Gastroesophageal sphincter (tissue), 4 donors: ENCODE measurements around the gene LONP2. TPM values are rescaled to one million over a fixed set of nuclear protein-coding genes. Genes with fewer than 3 reads are reported as not detected.

Experiments
- ATAC-seq: fragments of 150-250 bp; one replicate; pipeline ENCODE4 v1.9.1; 2016; ENCODE audit warnings: mild to moderate bottlenecking, moderate library complexity
- H3K27ac ChIP-seq, 4 donors: fragments of 200-600 bp; sonication (generic) in 3 of 4; 1 replicate in 3 of 4; 2 replicates in 1 of 4; pipeline ENCODE4 v1.5.1; 2016 to 2019
- H3K27me3 ChIP-seq: fragments of 200-600 bp; sonication (generic); one replicate; pipeline ENCODE4 v1.5.1; 2019
- H3K36me3 ChIP-seq, 2 donors: fragments of 200-600 bp; sonication (generic); one replicate each; pipeline ENCODE4 v1.5.1; 2019; ENCODE audit warnings: control low read depth in 1 of 2
- H3K4me1 ChIP-seq, 3 donors: fragments of 200-600 bp; sonication (generic); 1 replicate in 2 of 3; 2 replicates in 1 of 3; pipeline ENCODE4 v1.5.1; 2016 to 2019; ENCODE audit warnings: control low read depth in 2 of 3
- H3K4me3 ChIP-seq, 2 donors: fragments of 200-600 bp; sonication (generic); one replicate each; pipeline ENCODE4 v1.5.1; 2019; ENCODE audit warnings: mild to moderate bottlenecking in 1 of 2, moderate library complexity in 1 of 2
- H3K9me3 ChIP-seq, 3 donors: fragments of 200-600 bp; sonication (generic); one replicate each; pipeline ENCODE4 v1.5.1; 2017 to 2019; ENCODE audit warnings: control low read depth in 2 of 3
- CTCF ChIP-seq, 4 experiments: fragments of 200-600 bp in 2 of 4; fragments of 450-650 bp in 2 of 4; sonication (generic) in 1 of 4; IDR thresholded peaks; one replicate each; pipeline ENCODE4 v1.5.1; 2017 to 2019; ENCODE audit warnings: antibody characterized with exemption in 4 of 4, mild to moderate bottlenecking in 2 of 4, moderate library complexity in 2 of 4
- EP300 ChIP-seq: sonication (generic); formaldehyde crosslinking; IDR thresholded peaks from one replicate; pipeline ENCODE4 v1.6.1; 2017; ENCODE audit warnings: antibody characterized with exemption, mild to moderate bottlenecking
- POLR2A ChIP-seq, 2 donors: fragments of 450-650 bp; IDR thresholded peaks; one replicate each; pipeline ENCODE4 v1.6.1; 2017; ENCODE audit warnings: antibody characterized with exemption in 2 of 2, mild to moderate bottlenecking in 2 of 2, moderate library complexity in 1 of 2
- POLR2AphosphoS5 ChIP-seq: sonication (generic); formaldehyde crosslinking; IDR thresholded peaks from one replicate; pipeline ENCODE4 v1.6.1; 2017; ENCODE audit warnings: antibody characterized with exemption
- WGBS, 2 donors: methylation state at CpG; one replicate each; pipeline ENCODE4 v1.1.5; 2018; ENCODE audit warnings: low coverage in 1 of 2; 5-methylcytosine and 5-hydroxymethylcytosine counted together
- total RNA-seq, 4 donors: library from RNA; depleted of rRNA; stranded (reverse); fragments of >200 nt; gene quantifications; one replicate each; pipeline ENCODE4 v1.1.0, GENCODE V29; 2016

LONP2 gene
- total RNA-seq, 4 donors from 2014 or later = 61.5 to 83.7 (median 72.3) TPM

- ATAC-seq = no peak
- H3K4me1 ChIP-seq = peaks cover 0 to 5% (median 0%) of the 10 kb centered on the region in 3 donors
- TF ChIP-seq POLR2A (IDR thresholded peaks at IDR 0.05) (no peak), EP300 (no peak), CTCF (IDR thresholded peaks at IDR 0.05) (no peak), POLR2AphosphoS5 (no peak)
- 65 to 91% methylated on average over 4 of the region's 4 CpGs for WGBS, 2 donors
- H3K4me3 ChIP-seq = no peak overlapping the region
- H3K27ac ChIP-seq = no peak overlapping the region
- H3K9me3 ChIP-seq = peaks cover 0 to 8% (median 0%) of the 10 kb centered on the region in 3 donors
- peaks cover 0 to 79% of the 10 kb centered on the region in 2 donors for H3K36me3 ChIP-seq
- H3K27me3 ChIP-seq = no peaks in the 10 kb centered on the region
These were observed 47.7 kb downstream of the LONP2 start for GRCh38 chr16:48291754-48292153.

- no peak overlapping the region for H3K27ac ChIP-seq
- peaks cover 0 to 79% of the 10 kb centered on the region in 2 donors for H3K36me3 ChIP-seq
- peaks cover 0 to 5% (median 0%) of the 10 kb centered on the region in 3 donors for H3K4me1 ChIP-seq
- TF ChIP-seq CTCF (IDR thresholded peaks at IDR 0.05) = no peak
- no peak for TF ChIP-seq POLR2AphosphoS5
- TF ChIP-seq EP300 = no peak
- no peak for TF ChIP-seq POLR2A (IDR thresholded peaks at IDR 0.05)
- H3K9me3 ChIP-seq = peaks cover 0 to under 1% (median 0%) of the 10 kb centered on the region in 3 donors
- H3K4me3 ChIP-seq = no peak overlapping the region
- no peak for ATAC-seq
- no peaks in the 10 kb centered on the region for H3K27me3 ChIP-seq
- WGBS, 2 donors = 73 to 81% methylated on average over 2 of the region's 2 CpGs
These were observed 48.4 kb downstream of the LONP2 start for GRCh38 chr16:48292452-48292851.

- no peak overlapping the region for H3K4me3 ChIP-seq
- ATAC-seq = no peak
- peaks cover 0 to 79% of the 10 kb centered on the region in 2 donors for H3K36me3 ChIP-seq
- TF ChIP-seq EP300 (no peak), CTCF (IDR thresholded peaks at IDR 0.05) (no peak), POLR2AphosphoS5 (no peak), POLR2A (IDR thresholded peaks at IDR 0.05) (no peak)
- H3K4me1 ChIP-seq = peaks cover 0 to 5% (median 0%) of the 10 kb centered on the region in 3 donors
- H3K9me3 ChIP-seq = no peaks in the 10 kb centered on the region
- no peaks in the 10 kb centered on the region for H3K27me3 ChIP-seq
- no peak overlapping the region for H3K27ac ChIP-seq
- WGBS, 2 donors = 89 to 90% methylated on average over 1 of the region's 1 CpG
These were observed 50.6 kb downstream of the LONP2 start for GRCh38 chr16:48294724-48295123.

- no peak overlapping the region for H3K27ac ChIP-seq
- peaks cover 2 to 81% of the 10 kb centered on the region in 2 donors for H3K36me3 ChIP-seq
- peaks cover 0 to 5% (median 0%) of the 10 kb centered on the region in 3 donors for H3K4me1 ChIP-seq
- no peak overlapping the region for H3K4me3 ChIP-seq
- TF ChIP-seq POLR2AphosphoS5 (no peak), EP300 (no peak), CTCF (IDR thresholded peaks at IDR 0.05) (no peak), POLR2A (IDR thresholded peaks at IDR 0.05) (no peak)
- no peaks in the 10 kb centered on the region for H3K9me3 ChIP-seq
- no peak for ATAC-seq
- WGBS, 2 donors = 92 to 100% methylated on average over 1 of the region's 1 CpG
- H3K27me3 ChIP-seq = no peaks in the 10 kb centered on the region
These were observed 51.6 kb downstream of the LONP2 start for GRCh38 chr16:48295488-48296281.

- H3K36me3 ChIP-seq = peaks cover 2 to 91% of the 10 kb centered on the region in 2 donors
- TF ChIP-seq POLR2AphosphoS5 = no peak
- no peak for TF ChIP-seq EP300
- TF ChIP-seq CTCF (IDR thresholded peaks at IDR 0.05) = no peak
- TF ChIP-seq POLR2A (IDR thresholded peaks at IDR 0.05) = no peak
- no peak overlapping the region for H3K27ac ChIP-seq
- H3K9me3 ChIP-seq = no peaks in the 10 kb centered on the region
- no peaks in the 10 kb centered on the region for H3K27me3 ChIP-seq
- 85 to 96% methylated on average over 3 to 4 of the region's 4 CpGs for WGBS, 2 donors
- no peak overlapping the region for H3K4me3 ChIP-seq
- peaks cover 0 to 5% (median 0%) of the 10 kb centered on the region in 3 donors for H3K4me1 ChIP-seq
- no peak for ATAC-seq
These were observed 55.4 kb downstream of the LONP2 start for GRCh38 chr16:48299471-48299870.
